SK-N-SH treated with all-trans-retinoic acid at 6 μM for 48 hours (cell line): ENCODE results near the gene ARSB.

Source experiments
- ATAC-seq: fragments of 200-7000 bp; cut with Tn5 transposase; 3 replicates; pipeline ENCODE4 v1.9.1; 2020; ENCODE audit warnings: mild to moderate bottlenecking, moderate library complexity
- ARNTL ChIP-seq: fragments of 450-650 bp; formaldehyde crosslinking; IDR thresholded peaks from 2 replicates; pipeline ENCODE4 v1.5.0; 2020; ENCODE audit warnings: low read depth, mild to moderate bottlenecking, moderate library complexity, borderline replicate concordance
- ESRRG ChIP-seq: fragments of 250-450 bp; sonication (Bioruptor Pico); IDR thresholded peaks from 2 replicates; pipeline ENCODE4 v1.6.1; 2021; ENCODE audit warnings: mild to moderate bottlenecking
- GLIS3 ChIP-seq: fragments of 250-450 bp; sonication (Bioruptor Pico); IDR thresholded peaks from 2 replicates; pipeline ENCODE4 v1.5.0; 2020; ENCODE audit warnings: mild to moderate bottlenecking, moderate library complexity
- ISL1 ChIP-seq: fragments of 250-450 bp; sonication (Bioruptor Pico); IDR thresholded peaks from 2 replicates; pipeline ENCODE4 v2.1.2; 2022; ENCODE audit warnings: mild to moderate bottlenecking, moderate library complexity
- OSR1 ChIP-seq: fragments of 250-450 bp; sonication (Bioruptor Pico); IDR thresholded peaks from 2 replicates; pipeline ENCODE4 v1.8.0; 2022; ENCODE audit warnings: moderate library complexity, mild to moderate bottlenecking, inconsistent platforms
- PPARA ChIP-seq: fragments of 250-450 bp; sonication (Bioruptor Pico); IDR thresholded peaks from 2 replicates; pipeline ENCODE4 v1.5.0; 2020; ENCODE audit warnings: mild to moderate bottlenecking, borderline replicate concordance
- RARB ChIP-seq: fragments of 250-450 bp; sonication (Bioruptor Pico); IDR thresholded peaks from 2 replicates; pipeline ENCODE4 v1.8.0; 2021; ENCODE audit warnings: mild to moderate bottlenecking, moderate library complexity
- TCF4 ChIP-seq: fragments of 250-450 bp; sonication (Bioruptor Pico); IDR thresholded peaks from 2 replicates; pipeline ENCODE4 v1.8.0; 2021; ENCODE audit warnings: mild to moderate bottlenecking, moderate library complexity, borderline replicate concordance
- TOX ChIP-seq: fragments of 250-450 bp; sonication (Bioruptor Pico); IDR thresholded peaks from 2 replicates; pipeline ENCODE4 v1.8.0; 2021; ENCODE audit warnings: mild to moderate bottlenecking, moderate library complexity, borderline replicate concordance
- ZC3H10 ChIP-seq: fragments of 250-450 bp; sonication (Bioruptor Pico); IDR thresholded peaks from 2 replicates; pipeline ENCODE4 v1.5.1; 2021; ENCODE audit warnings: mild to moderate bottlenecking, moderate library complexity
- ZFP3 ChIP-seq: fragments of 250-450 bp; sonication (Bioruptor Pico); IDR thresholded peaks from 2 replicates; pipeline ENCODE4 v1.5.0; 2020; ENCODE audit warnings: mild to moderate bottlenecking, moderate library complexity
- ZFP30 ChIP-seq: fragments of 450-650 bp; formaldehyde crosslinking; IDR thresholded peaks from 2 replicates; pipeline ENCODE4 v1.5.0; 2022; ENCODE audit warnings: mild to moderate bottlenecking, moderate library complexity
- TF ChIP-seq, protein P1 (sequence below): fragments of 250-450 bp; sonication (Bioruptor Pico); IDR thresholded peaks from 2 replicates; pipeline ENCODE4 v1.8.0; 2020; ENCODE audit warnings: mild to moderate bottlenecking, moderate library complexity, borderline replicate concordance
- TF ChIP-seq, protein P2 (sequence below): fragments of 250-450 bp; sonication (Bioruptor Pico); IDR thresholded peaks from 2 replicates; pipeline ENCODE4 v1.5.0; 2020; ENCODE audit warnings: mild to moderate bottlenecking, moderate library complexity
- TF ChIP-seq, protein P3 (sequence below): fragments of 250-450 bp; sonication (Bioruptor Pico); IDR thresholded peaks from 2 replicates; pipeline ENCODE4 v1.5.1; 2020; ENCODE audit warnings: low read depth, mild to moderate bottlenecking, moderate library complexity
- TF ChIP-seq, protein P4 (sequence below): fragments of 250-450 bp; sonication (Bioruptor Pico); IDR thresholded peaks from 2 replicates; pipeline ENCODE4 v1.8.0; 2021; ENCODE audit warnings: low read depth, mild to moderate bottlenecking, moderate library complexity, borderline replicate concordance

Gene ARSB

DNA sequence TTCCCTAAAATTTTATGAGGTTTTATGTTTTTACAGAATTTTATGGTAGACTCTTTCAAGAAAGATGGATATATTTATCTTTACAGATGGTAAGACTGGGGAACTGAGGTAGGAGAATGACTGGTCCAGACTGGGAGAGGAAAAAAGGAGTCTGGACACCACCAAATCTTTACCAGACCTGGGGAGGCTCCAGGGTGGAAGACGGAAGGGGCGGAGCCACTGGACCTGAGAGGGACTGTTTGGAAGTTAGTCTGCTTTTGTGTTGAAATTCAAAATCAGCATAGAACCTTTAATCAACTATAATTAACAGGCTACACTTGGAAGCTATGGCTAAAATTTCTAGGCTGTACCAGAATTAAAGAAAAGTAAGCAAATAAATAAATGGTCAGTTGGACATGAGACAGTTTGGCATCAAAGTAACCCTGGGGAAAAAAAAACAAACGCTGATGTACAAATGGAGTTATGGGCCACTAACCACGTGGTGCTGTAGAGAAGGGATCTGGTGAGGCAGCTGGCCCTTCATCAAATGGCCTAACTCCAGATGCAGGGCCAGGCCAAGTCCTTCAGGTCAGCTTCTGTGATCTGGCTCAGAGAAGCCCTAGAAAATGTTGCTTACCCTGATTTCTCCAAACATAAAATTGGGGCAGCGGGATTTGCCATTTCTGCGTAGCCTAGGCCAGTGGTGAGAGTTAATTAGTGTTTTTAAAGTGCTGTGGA, 155.1 kb downstream of the ARSB start (continued):
- TF ChIP-seq, protein P1, sequence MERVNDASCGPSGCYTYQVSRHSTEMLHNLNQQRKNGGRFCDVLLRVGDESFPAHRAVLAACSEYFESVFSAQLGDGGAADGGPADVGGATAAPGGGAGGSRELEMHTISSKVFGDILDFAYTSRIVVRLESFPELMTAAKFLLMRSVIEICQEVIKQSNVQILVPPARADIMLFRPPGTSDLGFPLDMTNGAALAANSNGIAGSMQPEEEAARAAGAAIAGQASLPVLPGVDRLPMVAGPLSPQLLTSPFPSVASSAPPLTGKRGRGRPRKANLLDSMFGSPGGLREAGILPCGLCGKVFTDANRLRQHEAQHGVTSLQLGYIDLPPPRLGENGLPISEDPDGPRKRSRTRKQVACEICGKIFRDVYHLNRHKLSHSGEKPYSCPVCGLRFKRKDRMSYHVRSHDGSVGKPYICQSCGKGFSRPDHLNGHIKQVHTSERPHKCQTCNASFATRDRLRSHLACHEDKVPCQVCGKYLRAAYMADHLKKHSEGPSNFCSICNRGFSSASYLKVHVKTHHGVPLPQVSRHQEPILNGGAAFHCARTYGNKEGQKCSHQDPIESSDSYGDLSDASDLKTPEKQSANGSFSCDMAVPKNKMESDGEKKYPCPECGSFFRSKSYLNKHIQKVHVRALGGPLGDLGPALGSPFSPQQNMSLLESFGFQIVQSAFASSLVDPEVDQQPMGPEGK, result no peak

DNA sequence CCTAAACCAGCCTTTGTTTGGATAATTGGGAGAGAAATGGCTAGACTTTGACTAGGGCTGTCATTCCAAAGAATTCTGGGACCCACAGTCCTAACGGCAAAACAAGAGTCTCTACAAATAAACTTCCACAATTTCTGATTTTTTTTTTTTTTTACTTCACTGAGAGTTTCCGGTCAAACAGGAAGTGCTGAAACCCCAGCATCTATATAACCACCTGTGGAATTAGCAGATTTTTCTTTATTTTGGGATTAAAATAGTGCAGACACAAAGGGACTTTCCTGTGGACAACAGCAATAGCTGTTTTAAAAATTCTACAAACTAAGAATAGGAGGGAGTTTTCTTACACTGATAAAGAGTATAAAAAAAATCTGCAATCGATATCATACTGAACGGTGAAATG, 157.4 kb downstream of the ARSB start:
- no peak for ATAC-seq
- TF ChIP-seq PPARA (CRISPR knock-in tag), result no peak

DNA sequence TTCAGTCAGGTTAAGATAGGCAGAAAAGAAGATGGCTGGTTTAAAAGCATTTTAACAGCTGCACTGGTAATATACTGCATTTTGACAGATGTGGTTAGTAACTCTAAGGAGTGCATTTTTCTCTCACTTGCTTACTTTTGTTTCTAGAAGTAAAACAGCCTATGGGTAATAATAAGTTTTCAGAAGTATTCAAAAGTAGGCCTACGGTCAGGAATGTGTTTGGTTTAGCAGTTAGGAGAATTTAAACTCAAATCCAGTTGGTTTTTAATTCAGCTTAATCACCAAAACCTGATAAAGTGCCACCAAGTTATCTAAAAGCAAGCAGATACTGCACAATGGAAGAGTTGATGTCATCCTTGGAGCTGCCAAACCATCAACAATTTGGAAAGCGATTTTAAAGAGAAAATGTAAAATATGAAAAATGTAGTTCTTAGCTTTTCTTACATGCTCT, 160.3 kb downstream of the ARSB start:
- peak; percentile 24; the same call in 1 of the 3 replicates for ATAC-seq
- TF ChIP-seq ZFP30 (CRISPR knock-in tag) (no peak), ESRRG (CRISPR knock-in tag) (no peak), ISL1 (CRISPR knock-in tag) (no peak), TOX (CRISPR knock-in tag) (no peak), RARB (CRISPR knock-in tag) (no peak), TCF4 (CRISPR knock-in tag) (no peak), ZC3H10 (CRISPR knock-in tag) (no peak), GLIS3 (no peak), ZFP3 (CRISPR knock-in tag) (no peak), ARNTL (CRISPR knock-in tag) (no peak)
- TF ChIP-seq, protein P2, sequence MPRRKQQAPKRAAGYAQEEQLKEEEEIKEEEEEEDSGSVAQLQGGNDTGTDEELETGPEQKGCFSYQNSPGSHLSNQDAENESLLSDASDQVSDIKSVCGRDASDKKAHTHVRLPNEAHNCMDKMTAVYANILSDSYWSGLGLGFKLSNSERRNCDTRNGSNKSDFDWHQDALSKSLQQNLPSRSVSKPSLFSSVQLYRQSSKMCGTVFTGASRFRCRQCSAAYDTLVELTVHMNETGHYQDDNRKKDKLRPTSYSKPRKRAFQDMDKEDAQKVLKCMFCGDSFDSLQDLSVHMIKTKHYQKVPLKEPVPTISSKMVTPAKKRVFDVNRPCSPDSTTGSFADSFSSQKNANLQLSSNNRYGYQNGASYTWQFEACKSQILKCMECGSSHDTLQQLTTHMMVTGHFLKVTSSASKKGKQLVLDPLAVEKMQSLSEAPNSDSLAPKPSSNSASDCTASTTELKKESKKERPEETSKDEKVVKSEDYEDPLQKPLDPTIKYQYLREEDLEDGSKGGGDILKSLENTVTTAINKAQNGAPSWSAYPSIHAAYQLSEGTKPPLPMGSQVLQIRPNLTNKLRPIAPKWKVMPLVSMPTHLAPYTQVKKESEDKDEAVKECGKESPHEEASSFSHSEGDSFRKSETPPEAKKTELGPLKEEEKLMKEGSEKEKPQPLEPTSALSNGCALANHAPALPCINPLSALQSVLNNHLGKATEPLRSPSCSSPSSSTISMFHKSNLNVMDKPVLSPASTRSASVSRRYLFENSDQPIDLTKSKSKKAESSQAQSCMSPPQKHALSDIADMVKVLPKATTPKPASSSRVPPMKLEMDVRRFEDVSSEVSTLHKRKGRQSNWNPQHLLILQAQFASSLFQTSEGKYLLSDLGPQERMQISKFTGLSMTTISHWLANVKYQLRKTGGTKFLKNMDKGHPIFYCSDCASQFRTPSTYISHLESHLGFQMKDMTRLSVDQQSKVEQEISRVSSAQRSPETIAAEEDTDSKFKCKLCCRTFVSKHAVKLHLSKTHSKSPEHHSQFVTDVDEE (CRISPR knock-in tag), result no peak
- TF ChIP-seq, protein P3, sequence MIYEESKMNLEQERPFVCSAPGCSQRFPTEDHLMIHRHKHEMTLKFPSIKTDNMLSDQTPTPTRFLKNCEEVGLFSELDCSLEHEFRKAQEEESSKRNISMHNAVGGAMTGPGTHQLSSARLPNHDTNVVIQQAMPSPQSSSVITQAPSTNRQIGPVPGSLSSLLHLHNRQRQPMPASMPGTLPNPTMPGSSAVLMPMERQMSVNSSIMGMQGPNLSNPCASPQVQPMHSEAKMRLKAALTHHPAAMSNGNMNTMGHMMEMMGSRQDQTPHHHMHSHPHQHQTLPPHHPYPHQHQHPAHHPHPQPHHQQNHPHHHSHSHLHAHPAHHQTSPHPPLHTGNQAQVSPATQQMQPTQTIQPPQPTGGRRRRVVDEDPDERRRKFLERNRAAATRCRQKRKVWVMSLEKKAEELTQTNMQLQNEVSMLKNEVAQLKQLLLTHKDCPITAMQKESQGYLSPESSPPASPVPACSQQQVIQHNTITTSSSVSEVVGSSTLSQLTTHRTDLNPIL (CRISPR knock-in tag), result no peak

DNA sequence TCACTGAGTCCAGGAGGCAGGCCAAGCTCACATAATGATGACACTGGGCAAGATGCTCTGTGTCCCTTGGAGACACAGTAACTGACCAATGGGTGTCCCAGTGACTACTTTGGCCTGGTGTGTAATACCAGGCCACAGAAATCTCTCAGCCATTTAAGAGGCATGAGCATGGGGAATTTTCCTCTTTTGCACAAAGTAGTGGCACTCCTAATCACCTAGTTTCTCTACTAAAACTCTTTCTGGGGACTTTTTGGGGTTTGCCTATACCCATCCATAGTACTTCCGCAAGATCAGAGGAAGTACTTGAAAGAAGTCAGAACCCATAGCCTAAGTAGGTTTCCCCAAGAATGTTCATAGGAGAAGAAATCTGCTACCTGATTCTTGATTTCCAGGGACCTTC, 161.9 kb downstream of the ARSB start:
- no peak for ATAC-seq
- no peak for TF ChIP-seq ESRRG (CRISPR knock-in tag)
- TF ChIP-seq ZFP3 (CRISPR knock-in tag), result no peak
- TF ChIP-seq, protein P4, sequence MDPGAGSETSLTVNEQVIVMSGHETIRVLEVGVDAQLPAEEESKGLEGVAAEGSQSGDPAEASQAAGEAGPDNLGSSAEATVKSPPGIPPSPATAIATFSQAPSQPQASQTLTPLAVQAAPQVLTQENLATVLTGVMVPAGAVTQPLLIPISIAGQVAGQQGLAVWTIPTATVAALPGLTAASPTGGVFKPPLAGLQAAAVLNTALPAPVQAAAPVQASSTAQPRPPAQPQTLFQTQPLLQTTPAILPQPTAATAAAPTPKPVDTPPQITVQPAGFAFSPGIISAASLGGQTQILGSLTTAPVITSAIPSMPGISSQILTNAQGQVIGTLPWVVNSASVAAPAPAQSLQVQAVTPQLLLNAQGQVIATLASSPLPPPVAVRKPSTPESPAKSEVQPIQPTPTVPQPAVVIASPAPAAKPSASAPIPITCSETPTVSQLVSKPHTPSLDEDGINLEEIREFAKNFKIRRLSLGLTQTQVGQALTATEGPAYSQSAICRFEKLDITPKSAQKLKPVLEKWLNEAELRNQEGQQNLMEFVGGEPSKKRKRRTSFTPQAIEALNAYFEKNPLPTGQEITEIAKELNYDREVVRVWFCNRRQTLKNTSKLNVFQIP (CRISPR knock-in tag), result no peak
- TF ChIP-seq TCF4 (CRISPR knock-in tag), result no peak
- no peak for TF ChIP-seq OSR1
- TF ChIP-seq, protein P2 (CRISPR knock-in tag), result no peak
